RWPE2 (cell line): ENCODE data around the gene ZBTB20.

Experiments used
- ATAC-seq: fragments of 200-7000 bp; cut with Tn5 transposase; 3 replicates; pipeline ENCODE4 v1.9.1; 2021; ENCODE audit warnings: low read depth
- DNase-seq: peaks from one replicate; pipeline ENCODE4 v3.0.0-alpha.2; 2020; ENCODE audit warnings: low spot score
- H3K27ac ChIP-seq: fragments of 450-650 bp; 2 replicates; pipeline ENCODE4 v1.5.1; 2017; ENCODE audit warnings: mild to moderate bottlenecking; ENCODE audit not compliant: poor library complexity, severe bottlenecking
- H3K27me3 ChIP-seq: fragments of 250-450 bp; sonication (Bioruptor Pico); 2 replicates; pipeline ENCODE4 v1.5.1; 2021; ENCODE audit warnings: mild to moderate bottlenecking, moderate library complexity; ENCODE audit not compliant: insufficient read depth, poor library complexity, severe bottlenecking
- H3K36me3 ChIP-seq: fragments of 250-450 bp; sonication (Bioruptor Pico); 2 replicates; pipeline ENCODE4 v1.5.1; 2020; ENCODE audit warnings: low read depth, mild to moderate bottlenecking, moderate library complexity
- H3K4me1 ChIP-seq: fragments of 250-450 bp; sonication (Bioruptor Pico); 2 replicates; pipeline ENCODE4 v1.5.1; 2021; ENCODE audit warnings: mild to moderate bottlenecking, moderate library complexity; ENCODE audit not compliant: insufficient read depth, poor library complexity, severe bottlenecking
- H3K4me3 ChIP-seq: fragments of 250-450 bp; sonication (Bioruptor Pico); 2 replicates; pipeline ENCODE4 v1.5.1; 2021; ENCODE audit warnings: mild to moderate bottlenecking, moderate library complexity; ENCODE audit not compliant: severe bottlenecking
- H3K9me3 ChIP-seq: fragments of 250-450 bp; sonication (Bioruptor Pico); 2 replicates; pipeline ENCODE4 v1.5.1; 2021; ENCODE audit warnings: mild to moderate bottlenecking, moderate library complexity; ENCODE audit not compliant: severe bottlenecking
- CTCF ChIP-seq: fragments of 450-650 bp; IDR thresholded peaks from one replicate; pipeline ENCODE4 v1.5.1; 2017; ENCODE audit warnings: mild to moderate bottlenecking, moderate library complexity; ENCODE audit not compliant: poor library complexity, severe bottlenecking

ZBTB20 gene

GRCh38 chr3:114673481-114673880 is 473.6 kb downstream of the ZBTB20 start:
- Histone ChIP-seq H3K4me3 (no peak overlapping the region), H3K27ac (no peak overlapping the region), H3K4me1 (no peaks in the 10 kb centered on the region), H3K9me3 (no peaks in the 10 kb centered on the region), H3K27me3 (no peaks in the 10 kb centered on the region), H3K36me3 (no peaks in the 10 kb centered on the region)
- DNase-seq (no peak), ATAC-seq (no peak)
- no peak for TF ChIP-seq CTCF

- ATAC-seq (no peak), DNase-seq (no peak)
- Histone ChIP-seq H3K36me3 (no peaks in the 10 kb centered on the region), H3K4me3 (no peak overlapping the region), H3K4me1 (no peaks in the 10 kb centered on the region), H3K9me3 (no peaks in the 10 kb centered on the region), H3K27me3 (no peaks in the 10 kb centered on the region), H3K27ac (no peak overlapping the region)
- no peak for TF ChIP-seq CTCF
These were observed 474.2 kb downstream of the ZBTB20 start for GRCh38 chr3:114672692-114673447.

GRCh38 chr3:114671741-114672510 is 475.2 kb downstream of the ZBTB20 start:
- TF ChIP-seq CTCF, result no peak
- DNase-seq (no peak), ATAC-seq (no peak)
- H3K27ac ChIP-seq, result no peak overlapping the region
- H3K4me3 ChIP-seq, result no peak overlapping the region
- H3K4me1 ChIP-seq, result no peaks in the 10 kb centered on the region
- H3K36me3 ChIP-seq, result no peaks in the 10 kb centered on the region
- H3K27me3 ChIP-seq, result no peaks in the 10 kb centered on the region
- H3K9me3 ChIP-seq, result no peaks in the 10 kb centered on the region

GRCh38 chr3:114669614-114670013 is 477.5 kb downstream of the ZBTB20 start:
- no peaks in the 10 kb centered on the region for H3K36me3 ChIP-seq
- H3K4me3 ChIP-seq, result no peak overlapping the region
- no peaks in the 10 kb centered on the region for H3K27me3 ChIP-seq
- no peak for ATAC-seq
- H3K4me1 ChIP-seq, result no peaks in the 10 kb centered on the region
- no peak for TF ChIP-seq CTCF
- H3K9me3 ChIP-seq, result no peaks in the 10 kb centered on the region
- no peak overlapping the region for H3K27ac ChIP-seq
- no peak for DNase-seq

- Histone ChIP-seq H3K27me3 (no peaks in the 10 kb centered on the region), H3K4me1 (no peaks in the 10 kb centered on the region), H3K9me3 (no peaks in the 10 kb centered on the region), H3K36me3 (no peaks in the 10 kb centered on the region), H3K27ac (no peak overlapping the region), H3K4me3 (no peak overlapping the region)
- TF ChIP-seq CTCF, result no peak
- no peak for DNase-seq
- ATAC-seq, result no peak
These were observed 479.0 kb downstream of the ZBTB20 start for GRCh38 chr3:114668099-114668498.
